ENCODE data around the gene LINGO4.
"Not testable (repeated sequence)": the region's sequence is repeated elsewhere in the genome, so short reads cannot be mapped to it uniquely, and the experiment has no call there.

The LINGO4 gene

GRCh38 chr1:151813271-151813977 lies 8.2 kb upstream of the LINGO4 start:
- DNase-seq = no peak

- no peak for DNase-seq
These were observed 6.0 kb upstream of the LINGO4 start for GRCh38 chr1:151811181-151811580.

GRCh38 chr1:151809985-151810556 lies 4.9 kb upstream of the LINGO4 start:
- DNase-seq = no peak

- peak in 1 of 2 donors; percentile 40 for DNase-seq
These were observed 4.2 kb upstream of the LINGO4 start for GRCh38 chr1:151809290-151809984.

GRCh38 chr1:151807766-151808165 lies 2.5 kb upstream of the LINGO4 start:
- no peak for DNase-seq

- DNase-seq = no peak
These were observed 1.9 kb upstream of the LINGO4 start for GRCh38 chr1:151807131-151807530.

- DNase-seq = no peak
These were observed 951 bp upstream of the LINGO4 start for GRCh38 chr1:151806170-151806569.

GRCh38 chr1:151803915-151804314 lies 1.3 kb downstream of the LINGO4 start:
- no peak for DNase-seq

GRCh38 chr1:151803164-151803563 lies 2.1 kb downstream of the LINGO4 start:
- no peak for DNase-seq

- DNase-seq = no peak
These were observed 2.8 kb downstream of the LINGO4 start for GRCh38 chr1:151802372-151802771.

- no peak for DNase-seq
These were observed 3.4 kb downstream of the LINGO4 start for GRCh38 chr1:151801846-151802245.

GRCh38 chr1:151801310-151801820 lies 3.9 kb downstream of the LINGO4 start:
- no peak for DNase-seq

- DNase-seq = no peak
These were observed 4.4 kb downstream of the LINGO4 start for GRCh38 chr1:151800830-151801229.

GRCh38 chr1:151799179-151800022 lies 5.8 kb downstream of the LINGO4 start:
- DNase-seq = no peak

- no peak for DNase-seq
These were observed 6.6 kb downstream of the LINGO4 start for GRCh38 chr1:151798571-151798970.

- peak in 1 of 2 donors; percentile 66 for DNase-seq
These were observed 14.1 kb downstream of the LINGO4 start for GRCh38 chr1:151790940-151791651.

GRCh38 chr1:151790071-151790939 lies 14.9 kb downstream of the LINGO4 start, which contains the start of gene TDRKH:
TDRKH (minus strand) TSS chr1:151790500; CDS start chr1:151783022, 7,478 bp downstream.
- peak; percentile 98 to 99 for DNase-seq

- DNase-seq = no peak
These were observed 17.5 kb downstream of the LINGO4 start for GRCh38 chr1:151787689-151788088.

- DNase-seq = no peak
These were observed 21.4 kb downstream of the LINGO4 start for GRCh38 chr1:151783796-151784195.

GRCh38 chr1:151782741-151783140 lies 22.5 kb downstream of the LINGO4 start:
- no peak for DNase-seq

- DNase-seq = not testable (repeated sequence)
These were observed 23.2 kb downstream of the LINGO4 start for GRCh38 chr1:151782026-151782425.

Data from hippocampal formation (tissue), 2 donors.